ENCODE results near the gene WDR54.

The WDR54 gene

GRCh38 chr2:74384051-74384450 is 37.5 kb upstream of the WDR54 start:
- Histone ChIP-seq H3K27me3 (replicated peaks) (no peaks in the 10 kb centered on the region), H3K36me3 (replicated peaks) (peaks cover 2% of the 10 kb centered on the region), H3K27ac (no peak overlapping the region), H3K4me3 (ENCODE audit: low read depth, low read length) (no peak overlapping the region)
- TF ChIP-seq CTCF (IDR thresholded peaks at IDR 0.05; ENCODE audit: low read depth, low read length, missing control alignments) = no peak
- in situ Hi-C loops (cut with HindIII; ENCODE audit: low pct_ligation_motif_present, low sequenced_read_pairs) = no loop called here
- DNase-seq = no peak

DNA sequence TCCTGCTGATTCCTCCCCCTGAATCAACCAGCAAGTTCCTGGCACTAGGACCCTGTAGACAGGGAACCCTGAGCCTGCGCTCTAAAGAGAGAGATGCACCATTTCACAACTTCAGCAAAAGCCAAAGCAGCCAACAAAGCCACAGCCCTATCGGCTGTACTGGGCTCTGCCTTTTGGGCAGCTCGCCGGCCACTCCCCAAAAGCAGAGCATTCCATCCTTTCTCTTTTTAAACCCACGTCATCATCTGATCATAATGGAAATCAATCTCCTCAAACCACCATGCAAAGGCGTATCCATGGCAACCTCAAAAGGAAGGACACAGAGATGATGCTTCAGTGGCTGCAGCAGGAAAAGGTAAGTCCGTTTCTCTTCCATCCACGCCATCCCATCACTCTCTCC is 36.1 kb upstream of the WDR54 start:
- peaks cover 2% of the 10 kb centered on the region for H3K36me3 ChIP-seq (replicated peaks)
- no peak for DNase-seq
- in situ Hi-C loops (cut with HindIII; ENCODE audit: low pct_ligation_motif_present, low sequenced_read_pairs) = no loop called here
- no peaks in the 10 kb centered on the region for H3K27me3 ChIP-seq (replicated peaks)
- no peak for TF ChIP-seq CTCF (IDR thresholded peaks at IDR 0.05; ENCODE audit: low read depth, low read length, missing control alignments)
- no peak overlapping the region for H3K4me3 ChIP-seq (ENCODE audit: low read depth, low read length)
- no peak overlapping the region for H3K27ac ChIP-seq

- Histone ChIP-seq H3K27me3 (replicated peaks) (no peaks in the 10 kb centered on the region), H3K4me3 (ENCODE audit: low read depth, low read length) (no peak overlapping the region), H3K27ac (no peak overlapping the region), H3K36me3 (replicated peaks) (peaks cover 2% of the 10 kb centered on the region)
- in situ Hi-C loops (cut with HindIII; ENCODE audit: low pct_ligation_motif_present, low sequenced_read_pairs) = no loop called here
- peak; percentile 27 for DNase-seq
- no peak for TF ChIP-seq CTCF (IDR thresholded peaks at IDR 0.05; ENCODE audit: low read depth, low read length, missing control alignments)
These were observed 34.2 kb upstream of the WDR54 start for GRCh38 chr2:74387346-74387745.

GRCh38 chr2:74390606-74391005 is 30.9 kb upstream of the WDR54 start:
- H3K36me3 ChIP-seq (replicated peaks) = no peaks in the 10 kb centered on the region
- no peak overlapping the region for H3K27ac ChIP-seq
- H3K4me3 ChIP-seq (ENCODE audit: low read depth, low read length) = peak overlapping the region; percentile 85
- TF ChIP-seq CTCF (IDR thresholded peaks at IDR 0.05; ENCODE audit: low read depth, low read length, missing control alignments) = no peak
- DNase-seq = no peak
- no peaks in the 10 kb centered on the region for H3K27me3 ChIP-seq (replicated peaks)
- in situ Hi-C loops (cut with HindIII; ENCODE audit: low pct_ligation_motif_present, low sequenced_read_pairs) = no loop called here

- peak overlapping the region; percentile 99 for H3K27ac ChIP-seq
- no peaks in the 10 kb centered on the region for H3K27me3 ChIP-seq (replicated peaks)
- no peaks in the 10 kb centered on the region for H3K36me3 ChIP-seq (replicated peaks)
- peak overlapping the region; percentile 85 for H3K4me3 ChIP-seq (ENCODE audit: low read depth, low read length)
- in situ Hi-C loops (cut with HindIII; ENCODE audit: low pct_ligation_motif_present, low sequenced_read_pairs) = no loop called here
- no peak for DNase-seq
- no peak for TF ChIP-seq CTCF (IDR thresholded peaks at IDR 0.05; ENCODE audit: low read depth, low read length, missing control alignments)
These were observed 30.3 kb upstream of the WDR54 start for GRCh38 chr2:74391209-74391579.
